NCI-H2081 (cell line): Measurements from ENCODE around the gene PCDHGA3.
A peak's percentile ranks its signal among the peaks of the same experiment; 100 is the strongest.
"Not testable (repeated sequence)": the region's sequence is repeated elsewhere in the genome, so short reads cannot be mapped to it uniquely, and the experiment has no call there.

Source experiments
- DNase-seq, 2 experiments: peaks; one replicate each; lab custom pipeline; 2025; lab: John Stamatoyannopoulos, UW

PCDHGA3 gene

GRCh38 chr5:141343242-141343952 lies at the start of gene PCDHGA3:
Gene PCDHGA3 (plus strand): TSS chr5:141343829. CDS start chr5:141344034, 205 bp downstream.
- DNase-seq: no peak

GRCh38 chr5:141298376-141298775 lies 45.3 kb upstream of the PCDHGA3 start:
- DNase-seq: no peak

- DNase-seq: no peak
Observed at GRCh38 chr5:141303756-141304155, 39.9 kb upstream of the PCDHGA3 start, which contains the start of gene SLC25A2. Gene SLC25A2 (minus strand): TSS chr5:141304049. CDS start chr5:141303865, 184 bp downstream.

- no peak for DNase-seq
Observed at GRCh38 chr5:141306630-141307029, 37.0 kb upstream of the PCDHGA3 start.

- DNase-seq: no peak
Observed at GRCh38 chr5:141313711-141314110, 29.9 kb upstream of the PCDHGA3 start.

- DNase-seq: not testable (repeated sequence)
Observed at GRCh38 chr5:141316963-141317362, 26.7 kb upstream of the PCDHGA3 start.

GRCh38 chr5:141319202-141319601 lies 24.4 kb upstream of the PCDHGA3 start:
- no peak for DNase-seq

- no peak for DNase-seq
Observed at GRCh38 chr5:141319699-141320098, 23.9 kb upstream of the PCDHGA3 start.

GRCh38 chr5:141320225-141321169 lies 23.1 kb upstream of the PCDHGA3 start, which contains the start of gene TAF7:
Gene TAF7 (minus strand): TSS chr5:141320784. CDS start chr5:141320044, 740 bp downstream.
- peak; percentile 85 to 86 for DNase-seq

- DNase-seq: no peak
Observed at GRCh38 chr5:141322261-141322660, 21.4 kb upstream of the PCDHGA3 start.

- peak; percentile 75 to 82 for DNase-seq
Observed at GRCh38 chr5:141326088-141326854, 17.4 kb upstream of the PCDHGA3 start.

GRCh38 chr5:141328231-141328630 lies 15.4 kb upstream of the PCDHGA3 start:
- DNase-seq: no peak

GRCh38 chr5:141330299-141331080 lies 13.1 kb upstream of the PCDHGA3 start, which contains the start of gene PCDHGA1:
Gene PCDHGA1 (plus strand): TSS chr5:141330514.
- DNase-seq: no peak

GRCh38 chr5:141332571-141332970 lies 11.1 kb upstream of the PCDHGA3 start:
- DNase-seq: not testable (repeated sequence)

GRCh38 chr5:141338538-141339306 lies 4.9 kb upstream of the PCDHGA3 start, which contains the start of gene PCDHGA2:
Gene PCDHGA2 (plus strand): TSS chr5:141338760.
- no peak for DNase-seq

GRCh38 chr5:141340781-141341354 lies 2.8 kb upstream of the PCDHGA3 start:
- not testable (repeated sequence) for DNase-seq

- DNase-seq: no peak
Observed at GRCh38 chr5:141342773-141343172, 856 bp upstream of the PCDHGA3 start.

GRCh38 chr5:141343953-141344463 lies 379 bp downstream of the PCDHGA3 start:
- DNase-seq: no peak

GRCh38 chr5:141345327-141345726 lies 1.7 kb downstream of the PCDHGA3 start:
- no peak for DNase-seq
